HG02642 (cell line): Measurements from ENCODE around the gene TECR.
"Not testable (repeated sequence)": the region's sequence is repeated elsewhere in the genome, so short reads cannot be mapped to it uniquely, and the experiment has no call there.

Source experiments
- ATAC-seq: cut with Tn5 transposase; IDR thresholded peaks from one replicate; pipeline ENCODE4 v1.9.1; 2021; ENCODE audit warnings: mild to moderate bottlenecking; ENCODE audit not compliant: unreplicated experiment, poor library complexity

The TECR gene

GRCh38 chr19:14577885-14578427 lies 48.6 kb downstream of the TECR start:
- peak; percentile 39 for ATAC-seq

- ATAC-seq = no peak
Observed at GRCh38 chr19:14580623-14581237, 51.3 kb downstream of the TECR start.

- ATAC-seq = no peak
Observed at GRCh38 chr19:14582894-14583340, 53.5 kb downstream of the TECR start, which contains the start of gene CLEC17A. Gene CLEC17A (plus strand): TSS chr19:14583084. CDS start chr19:14583161, 77 bp downstream.

GRCh38 chr19:14584372-14584771 lies 55.0 kb downstream of the TECR start:
- not testable (repeated sequence) for ATAC-seq

GRCh38 chr19:14585187-14585586 lies 55.8 kb downstream of the TECR start:
- ATAC-seq = peak; percentile 70

- ATAC-seq = not testable (repeated sequence)
Observed at GRCh38 chr19:14589433-14589832, 60.0 kb downstream of the TECR start.

GRCh38 chr19:14595558-14595957 lies 66.2 kb downstream of the TECR start:
- no peak for ATAC-seq

- ATAC-seq = no peak
Observed at GRCh38 chr19:14599548-14600147, 70.3 kb downstream of the TECR start.

GRCh38 chr19:14603990-14604387 lies 74.6 kb downstream of the TECR start:
- ATAC-seq = peak; percentile 75

- ATAC-seq = no peak
Observed at GRCh38 chr19:14606627-14607026, 77.2 kb downstream of the TECR start.

- no peak for ATAC-seq
Observed at GRCh38 chr19:14611051-14611450, 81.7 kb downstream of the TECR start.

GRCh38 chr19:14612242-14612641 lies 82.8 kb downstream of the TECR start:
- ATAC-seq = not testable (repeated sequence)

- ATAC-seq = no peak
Observed at GRCh38 chr19:14612657-14613056, 83.3 kb downstream of the TECR start.

GRCh38 chr19:14613399-14614098 lies 84.2 kb downstream of the TECR start:
- ATAC-seq = not testable (repeated sequence)

- no peak for ATAC-seq
Observed at GRCh38 chr19:14614099-14614412, 84.7 kb downstream of the TECR start.
